HEK293 (cell line): ENCODE measurements around the gene MAGI1.

ENCODE experiments used
- CTCF ChIA-PET: fragments of 350-600 bp; formaldehyde crosslinking; extraction: SDS; loops from one replicate; lab custom pipeline; 2021; ENCODE audit warnings: antibody characterized with exemption; lab: Yijun Ruan, JAX
- POLR2A ChIA-PET: fragments of 300-600 bp; formaldehyde crosslinking; extraction: SDS; loops from one replicate; lab custom pipeline; 2020; ENCODE audit warnings: antibody characterized with exemption, inconsistent platforms; lab: Yijun Ruan, JAX
- H3K27ac ChIP-seq: fragments of 200-500 bp; sonication (Bioruptor generic); 2 replicates; pipeline ENCODE4 v1.5.1; 2014; ENCODE audit warnings: low read depth, low read length, control low read depth, inconsistent platforms; ENCODE audit errors: extremely low read depth
- H3K36me3 ChIP-seq, 2 experiments: fragments of 200-500 bp in 1 of 2; sonication (Bioruptor generic) in 1 of 2; 1 replicate in 1 of 2; 2 replicates in 1 of 2; pipeline ENCODE4 v1.5.1; 2014 to 2017; ENCODE audit warnings: inconsistent platforms in 2 of 2, low read length in 2 of 2; ENCODE audit not compliant: control insufficient read depth in 2 of 2, insufficient read depth in 1 of 2
- H3K4me1 ChIP-seq: fragments of 200-500 bp; sonication (Bioruptor generic); 2 replicates; pipeline ENCODE4 v1.5.1; 2014; ENCODE audit warnings: mild to moderate bottlenecking, low read length, inconsistent platforms; ENCODE audit not compliant: control insufficient read depth, insufficient read depth
- H3K4me3 ChIP-seq: 2 replicates; pipeline ENCODE4 v1.5.1; 2011; ENCODE audit warnings: low read depth, mild to moderate bottlenecking, control low read depth, low read length, moderate library complexity
- H3K9me3 ChIP-seq: fragments of 200-500 bp; sonication (Bioruptor generic); 2 replicates; pipeline ENCODE4 v1.5.1; 2014; ENCODE audit warnings: low read depth, low read length, inconsistent platforms; ENCODE audit not compliant: control insufficient read depth, insufficient read depth
- CTCF ChIP-seq: fragments of 450-650 bp; formaldehyde crosslinking; IDR thresholded peaks from 2 replicates; pipeline ENCODE4 v1.5.1; 2016; ENCODE audit warnings: missing biosample characterization, missing genetic modification characterization
- HOXA7 ChIP-seq: sonication (generic); formaldehyde crosslinking; IDR thresholded peaks from 2 replicates; pipeline ENCODE4 v1.8.1; 2022; ENCODE audit warnings: missing genetic modification reagents, borderline replicate concordance
- IKZF3 ChIP-seq: fragments of 450-650 bp; IDR thresholded peaks from 2 replicates; pipeline ENCODE4 v1.5.0; 2018; ENCODE audit warnings: missing biosample characterization, mild to moderate bottlenecking, missing genetic modification characterization, moderate library complexity
- KLF8 ChIP-seq: fragments of 450-650 bp; formaldehyde crosslinking; IDR thresholded peaks from 2 replicates; pipeline ENCODE4 v1.5.1; 2016; ENCODE audit warnings: missing biosample characterization, missing genetic modification characterization
- OSR2 ChIP-seq: fragments of 450-650 bp; formaldehyde crosslinking; IDR thresholded peaks from 2 replicates; pipeline ENCODE4 v1.5.1; 2016; ENCODE audit warnings: missing biosample characterization, missing genetic modification characterization
- PRDM4 ChIP-seq: fragments of 450-650 bp; formaldehyde crosslinking; IDR thresholded peaks from 2 replicates; pipeline ENCODE4 v1.5.1; 2017; ENCODE audit warnings: missing biosample characterization, missing genetic modification characterization
- ZBTB11 ChIP-seq: fragments of 450-650 bp; formaldehyde crosslinking; conservative IDR thresholded peaks from 2 replicates; pipeline ENCODE4 v1.5.1; 2016; ENCODE audit warnings: low read depth, missing biosample characterization, missing genetic modification characterization
- ZFP3 ChIP-seq: fragments of 450-650 bp; formaldehyde crosslinking; IDR thresholded peaks from 2 replicates; pipeline ENCODE4 v1.5.1; 2016; ENCODE audit warnings: low read depth, missing biosample characterization, missing genetic modification characterization
- ZNF155 ChIP-seq: fragments of 450-650 bp; formaldehyde crosslinking; IDR thresholded peaks from 2 replicates; pipeline ENCODE4 v1.5.1; 2016; ENCODE audit warnings: missing biosample characterization, missing genetic modification characterization
- ZNF157 ChIP-seq: fragments of 450-650 bp; formaldehyde crosslinking; IDR thresholded peaks from 2 replicates; pipeline ENCODE4 v1.5.1; 2016; ENCODE audit warnings: missing biosample characterization, missing genetic modification characterization
- ZNF184 ChIP-seq: fragments of 450-650 bp; IDR thresholded peaks from 2 replicates; pipeline ENCODE4 v1.5.1; 2018; ENCODE audit warnings: missing biosample characterization, mild to moderate bottlenecking, missing genetic modification characterization
- ZNF2 ChIP-seq: fragments of 450-650 bp; formaldehyde crosslinking; IDR thresholded peaks from 2 replicates; pipeline ENCODE4 v1.5.1; 2016; ENCODE audit warnings: missing biosample characterization, missing genetic modification characterization
- ZNF398 ChIP-seq: fragments of 450-650 bp; formaldehyde crosslinking; IDR thresholded peaks from 2 replicates; pipeline ENCODE4 v1.5.1; 2017; ENCODE audit warnings: missing biosample characterization, missing genetic modification characterization
- ZNF501 ChIP-seq: fragments of 450-650 bp; formaldehyde crosslinking; IDR thresholded peaks from 2 replicates; pipeline ENCODE4 v1.5.1; 2016; ENCODE audit warnings: missing biosample characterization, missing genetic modification characterization
- ZNF529 ChIP-seq: fragments of 450-650 bp; formaldehyde crosslinking; IDR thresholded peaks from 2 replicates; pipeline ENCODE4 v1.5.1; 2017; ENCODE audit warnings: missing genetic modification characterization, missing biosample characterization; ENCODE audit not compliant: insufficient replicate concordance
- ZNF600 ChIP-seq: fragments of 450-650 bp; formaldehyde crosslinking; IDR thresholded peaks from 2 replicates; pipeline ENCODE4 v1.5.1; 2016; ENCODE audit warnings: missing biosample characterization, missing genetic modification characterization
- ZNF639 ChIP-seq: fragments of 450-650 bp; formaldehyde crosslinking; IDR thresholded peaks from 2 replicates; pipeline ENCODE4 v1.5.1; 2016; ENCODE audit warnings: missing biosample characterization, missing genetic modification characterization
- ZNF654 ChIP-seq: fragments of 450-650 bp; formaldehyde crosslinking; IDR thresholded peaks from 2 replicates; pipeline ENCODE4 v1.5.1; 2016; ENCODE audit warnings: low read depth, missing biosample characterization, missing genetic modification characterization
- ZNF707 ChIP-seq: fragments of 450-650 bp; formaldehyde crosslinking; IDR thresholded peaks from 2 replicates; pipeline ENCODE4 v1.5.1; 2016; ENCODE audit warnings: missing biosample characterization, missing genetic modification characterization
- ZNF792 ChIP-seq: fragments of 450-650 bp; formaldehyde crosslinking; IDR thresholded peaks from 2 replicates; pipeline ENCODE4 v1.5.1; 2016; ENCODE audit warnings: missing biosample characterization, missing genetic modification characterization
- ZNF830 ChIP-seq: fragments of 450-650 bp; IDR thresholded peaks from 2 replicates; pipeline ENCODE4 v1.5.0; 2018; ENCODE audit warnings: missing biosample characterization, missing genetic modification characterization, low read depth, mild to moderate bottlenecking, moderate library complexity

MAGI1 gene

GRCh38 chr3:65979162-65979561 is 59.6 kb downstream of the MAGI1 start:
- CTCF ChIA-PET: interaction anchor here (1.3 kb wide), 1 partner anchor 15 kb away, joined by 4 read pairs; no protein-coding TSS in a partner anchor
- Histone ChIP-seq H3K4me1 (no peaks in the 10 kb centered on the region), H3K36me3 (no peaks in the 10 kb centered on the region), H3K4me3 (no peak overlapping the region), H3K9me3 (no peaks in the 10 kb centered on the region)
- POLR2A ChIA-PET: no interaction called here
- TF ChIP-seq ZNF654 (tag by site-specific recombination) (no peak), CTCF (tag by site-specific recombination) (no peak), ZNF830 (no peak), ZNF2 (tag by site-specific recombination) (no peak), IKZF3 (tag by site-specific recombination) (no peak), OSR2 (tag by site-specific recombination) (no peak), ZNF639 (no peak), KLF8 (no peak), ZNF184 (tag by site-specific recombination) (no peak), ZBTB11 (tag by site-specific recombination) (no peak), ZNF529 (no peak), ZNF157 (no peak), ZNF600 (no peak), ZNF398 (no peak), ZNF792 (tag by site-specific recombination) (no peak), ZFP3 (no peak), HOXA7 (CRISPR knock-in tag) (no peak)
- TF ChIP-seq, all 188 proteins: peak for 0
- H3K27ac ChIP-seq: no peak overlapping the region

- CTCF ChIA-PET: no interaction called here
- Histone ChIP-seq H3K36me3 (no peaks in the 10 kb centered on the region), H3K9me3 (no peaks in the 10 kb centered on the region), H3K27ac (no peak overlapping the region), H3K4me1 (no peaks in the 10 kb centered on the region), H3K4me3 (no peak overlapping the region)
- POLR2A ChIA-PET: no interaction called here
- TF ChIP-seq PRDM4 (no peak), ZNF501 (no peak), ZNF707 (no peak), ZNF155 (no peak)
Measured at GRCh38 chr3:65978116-65978515, 60.6 kb downstream of the MAGI1 start.
